SK-N-SH (cell line): Measurements from ENCODE around the gene HS6ST1.

ENCODE experiments used
- EP300 ChIP-seq, 2 experiments: IDR thresholded peaks; 2 replicates each; pipeline versions ENCODE4 v1.4.0 to v1.6.1; 2012; ENCODE audit warnings: borderline replicate concordance in 1 of 2, low read depth in 1 of 2, low read length in 1 of 2
- EZH2phosphoT487 ChIP-seq: fragments of 200-600 bp; sonication (generic); IDR thresholded peaks from 2 replicates; pipeline ENCODE4 v1.6.1; 2017; ENCODE audit warnings: low read depth, mixed run types, mild to moderate bottlenecking, antibody characterized with exemption, moderate library complexity, borderline replicate concordance
- GABPA ChIP-seq: IDR thresholded peaks from 2 replicates; pipeline ENCODE4 v1.4.0; 2012; ENCODE audit warnings: low read depth, mild to moderate bottlenecking
- JUND ChIP-seq: IDR thresholded peaks from 2 replicates; pipeline ENCODE4 v1.4.0; 2012
- MAX ChIP-seq: IDR thresholded peaks from 2 replicates; pipeline ENCODE4 v1.4.0; 2012; ENCODE audit warnings: low read depth
- MXI1 ChIP-seq: IDR thresholded peaks from 2 replicates; pipeline ENCODE4 v1.6.1; 2012; ENCODE audit warnings: mild to moderate bottlenecking, low read depth, low read length, improper control_type of control experiment
- POLR2AphosphoS5 ChIP-seq: IDR thresholded peaks from 2 replicates; pipeline ENCODE4 v1.6.1; 2012; ENCODE audit warnings: low read depth, low read length
- RAD21 ChIP-seq: IDR thresholded peaks from 2 replicates; pipeline ENCODE4 v1.6.1; 2012; ENCODE audit warnings: mild to moderate bottlenecking, low read length
- RCOR1 ChIP-seq: fragments of 150-350 bp; IDR thresholded peaks from 2 replicates; pipeline ENCODE4 v1.6.1; 2017; ENCODE audit warnings: antibody characterized with exemption, low read length
- SIN3A ChIP-seq: IDR thresholded peaks from 2 replicates; pipeline ENCODE4 v1.6.1; 2012; ENCODE audit warnings: low read depth, mild to moderate bottlenecking, low read length, moderate library complexity, borderline replicate concordance
- SMC3 ChIP-seq: IDR thresholded peaks from 2 replicates; pipeline ENCODE4 v1.6.1; 2012; ENCODE audit warnings: low read depth, low read length, improper control_type of control experiment
- TEAD4 ChIP-seq: IDR thresholded peaks from 2 replicates; pipeline ENCODE4 v1.4.0; 2012; ENCODE audit warnings: mild to moderate bottlenecking, borderline replicate concordance; ENCODE audit not compliant: insufficient read depth
- TF ChIP-seq, protein P1 (sequence below): fragments of 200-600 bp; sonication (generic); IDR thresholded peaks from 2 replicates; pipeline ENCODE4 v1.6.1; 2017; ENCODE audit warnings: antibody characterized with exemption, mild to moderate bottlenecking, moderate library complexity
- TF ChIP-seq, protein P2 (sequence below): fragments of 150-350 bp; IDR thresholded peaks from 2 replicates; pipeline ENCODE4 v1.6.1; 2017; ENCODE audit warnings: antibody characterized with exemption, low read length, low read depth, borderline replicate concordance

DNA sequence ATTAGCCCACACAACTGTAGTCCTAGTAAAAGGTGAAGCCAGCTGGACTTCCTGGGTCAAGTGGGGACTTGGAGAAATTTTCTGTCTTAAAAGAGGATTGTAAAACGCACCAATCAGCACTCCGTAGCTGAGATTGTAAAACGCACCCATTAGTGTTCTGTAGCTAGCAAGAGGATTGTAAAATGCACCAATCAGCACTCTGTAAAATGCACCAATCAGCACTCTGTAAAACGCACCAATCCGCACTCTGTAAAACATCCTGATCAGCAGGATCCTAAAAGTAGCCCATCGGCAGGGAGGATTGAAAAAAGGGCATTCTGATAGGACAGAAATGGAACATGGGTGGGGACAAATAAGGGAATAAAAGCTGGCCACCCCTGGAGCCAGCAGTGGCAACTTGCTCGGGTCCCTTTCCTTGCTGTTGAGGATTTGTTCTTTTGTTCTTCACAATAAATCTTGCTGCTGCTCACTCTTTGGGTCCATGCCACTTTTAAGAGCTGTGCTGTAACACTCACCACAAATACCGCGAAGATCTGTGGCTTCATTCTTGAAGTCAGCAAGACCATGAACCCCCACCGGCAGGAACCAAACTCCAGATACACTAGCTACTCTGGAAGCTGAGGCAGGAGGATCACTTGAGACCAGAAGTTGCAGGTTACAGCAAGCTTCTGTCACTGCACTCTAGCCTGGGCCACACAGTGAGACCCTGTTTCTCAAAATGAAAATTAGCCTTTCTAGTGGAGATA is 102.6 kb downstream of the HS6ST1 start:
- TF ChIP-seq, protein P1, sequence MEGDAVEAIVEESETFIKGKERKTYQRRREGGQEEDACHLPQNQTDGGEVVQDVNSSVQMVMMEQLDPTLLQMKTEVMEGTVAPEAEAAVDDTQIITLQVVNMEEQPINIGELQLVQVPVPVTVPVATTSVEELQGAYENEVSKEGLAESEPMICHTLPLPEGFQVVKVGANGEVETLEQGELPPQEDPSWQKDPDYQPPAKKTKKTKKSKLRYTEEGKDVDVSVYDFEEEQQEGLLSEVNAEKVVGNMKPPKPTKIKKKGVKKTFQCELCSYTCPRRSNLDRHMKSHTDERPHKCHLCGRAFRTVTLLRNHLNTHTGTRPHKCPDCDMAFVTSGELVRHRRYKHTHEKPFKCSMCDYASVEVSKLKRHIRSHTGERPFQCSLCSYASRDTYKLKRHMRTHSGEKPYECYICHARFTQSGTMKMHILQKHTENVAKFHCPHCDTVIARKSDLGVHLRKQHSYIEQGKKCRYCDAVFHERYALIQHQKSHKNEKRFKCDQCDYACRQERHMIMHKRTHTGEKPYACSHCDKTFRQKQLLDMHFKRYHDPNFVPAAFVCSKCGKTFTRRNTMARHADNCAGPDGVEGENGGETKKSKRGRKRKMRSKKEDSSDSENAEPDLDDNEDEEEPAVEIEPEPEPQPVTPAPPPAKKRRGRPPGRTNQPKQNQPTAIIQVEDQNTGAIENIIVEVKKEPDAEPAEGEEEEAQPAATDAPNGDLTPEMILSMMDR = no peak
- TF ChIP-seq RCOR1 = no peak
- no peak for TF ChIP-seq EP300 (IDR thresholded peaks at IDR 0.05; ENCODE audit: borderline replicate concordance in 1 of 2, low read depth in 1 of 2, low read length in 1 of 2)
- TF ChIP-seq SIN3A = no peak
- TF ChIP-seq GABPA = no peak
- no peak for TF ChIP-seq RAD21
- no peak for TF ChIP-seq MXI1
- TF ChIP-seq TEAD4 = no peak
- no peak for TF ChIP-seq POLR2AphosphoS5
- TF ChIP-seq EZH2phosphoT487 = no peak
- no peak for TF ChIP-seq JUND
- no peak for TF ChIP-seq SMC3
- TF ChIP-seq, protein P2, sequence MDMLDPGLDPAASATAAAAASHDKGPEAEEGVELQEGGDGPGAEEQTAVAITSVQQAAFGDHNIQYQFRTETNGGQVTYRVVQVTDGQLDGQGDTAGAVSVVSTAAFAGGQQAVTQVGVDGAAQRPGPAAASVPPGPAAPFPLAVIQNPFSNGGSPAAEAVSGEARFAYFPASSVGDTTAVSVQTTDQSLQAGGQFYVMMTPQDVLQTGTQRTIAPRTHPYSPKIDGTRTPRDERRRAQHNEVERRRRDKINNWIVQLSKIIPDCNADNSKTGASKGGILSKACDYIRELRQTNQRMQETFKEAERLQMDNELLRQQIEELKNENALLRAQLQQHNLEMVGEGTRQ = no peak
- TF ChIP-seq MAX = no peak
